K562 (cell line): Measurements from ENCODE around the gene GINS3. TPM values are rescaled to one million over a fixed set of nuclear protein-coding genes. Genes with fewer than 3 reads are reported as not detected.
A peak's percentile ranks its signal among the peaks of the same experiment; 100 is the strongest.

ENCODE experiments used
- BRCA1 ChIP-seq, 2 experiments: fragments of 450-650 bp in 1 of 2; sonication (generic) in 1 of 2; formaldehyde crosslinking in 1 of 2; IDR thresholded peaks; 2 replicates each; pipeline versions ENCODE4 v1.5.0 to v1.6.1; 2017 to 2020; ENCODE audit warnings: mild to moderate bottlenecking in 1 of 2, missing genetic modification reagents in 1 of 2
- CBFA2T3 ChIP-seq: fragments of 450-650 bp; IDR thresholded peaks from 2 replicates; pipeline ENCODE4 v1.6.1; 2017
- COPS2 ChIP-seq: fragments of 450-650 bp; conservative IDR thresholded peaks from 2 replicates; pipeline ENCODE4 v1.6.1; 2016; ENCODE audit warnings: mild to moderate bottlenecking, moderate library complexity
- PBX2 ChIP-seq, 2 experiments: IDR thresholded peaks in 1 of 2; conservative IDR thresholded peaks in 1 of 2; 2 replicates each; pipeline ENCODE4 v1.6.1; 2016; ENCODE audit warnings: low read depth in 2 of 2, mild to moderate bottlenecking in 1 of 2, missing compliant biosample characterization in 1 of 2, missing genetic modification characterization in 1 of 2, moderate library complexity in 1 of 2
- RFX7 ChIP-seq: fragments of 250-450 bp; sonication (Bioruptor Pico); IDR thresholded peaks from 2 replicates; pipeline ENCODE4 v1.5.1; 2021; ENCODE audit warnings: mild to moderate bottlenecking
- ZBTB40 ChIP-seq, 2 experiments: fragments of 450-650 bp in 1 of 2; sonication (generic) in 1 of 2; formaldehyde crosslinking in 1 of 2; IDR thresholded peaks; 2 replicates each; pipeline versions ENCODE4 v1.7.1 to v1.9.0; 2016 to 2022; ENCODE audit warnings: inconsistent platforms in 1 of 2, mild to moderate bottlenecking in 1 of 2, missing genetic modification reagents in 1 of 2
- ZC3H11A ChIP-seq: IDR thresholded peaks from 2 replicates; pipeline ENCODE4 v1.6.1; 2012; ENCODE audit warnings: low read depth, low read length, improper control_type of control experiment
- ZNF592 ChIP-seq: fragments of 450-650 bp; IDR thresholded peaks from 2 replicates; pipeline ENCODE4 v1.6.1; 2017; ENCODE audit warnings: antibody characterized with exemption, mild to moderate bottlenecking
- polyA plus RNA-seq, 8 experiments: library from polyadenylated mRNA; depleted of rRNA in 4 of 8; stranded (reverse) in 5 of 8; unstranded in 3 of 8; fragments of >200 nt; fragmentation: Nextera tagmentation in 2 of 8; fragmentation: Illumina TruSeq in 1 of 8; extraction: Ambion mirVana in 2 of 8; extraction: Trizol in 1 of 8; gene quantifications; 2 replicates each; pipeline versions ENCODE4 v1.2.1 to v1.2.3, GENCODE V29; 2011 to 2014; ENCODE audit warnings: inconsistent platforms in 1 of 8, missing spikeins in 1 of 8
- total RNA-seq, 7 experiments: library from RNA; depleted of rRNA in 6 of 7; stranded (reverse); fragments of >200 nt in 6 of 7; fragmentation: Illumina TruSeq in 2 of 7; extraction: Trizol in 2 of 7; gene quantifications; 2 replicates each; pipeline versions ENCODE4 v1.2.1 to v1.2.3, GENCODE V29; 2011 to 2021; ENCODE audit warnings: low replicate concordance in 1 of 7

GINS3 gene
- total and polyA plus RNA-seq, 9 of the 15 experiments (the other 6 are each of a cell fraction or from before 2014, with no cell fraction given), result 17.8 to 31.9 (median 25.4) TPM

GRCh38 chr16:58392215-58393137 lies at the start of gene GINS3 (continued):
- TF ChIP-seq ZBTB40 (IDR thresholded peaks at IDR 0.05) (peak; percentile 69), ZBTB40 (CRISPR knock-in tag; IDR thresholded peaks at IDR 0.05) (no peak), ZNF592 (peak; percentile 71), CBFA2T3 (0 out of 2 replicates have a peak, but pooled peaks have one; percentile 16), COPS2 (no peak), BRCA1 (IDR thresholded peaks at IDR 0.05) (no peak), BRCA1 (CRISPR knock-in tag; IDR thresholded peaks at IDR 0.05) (no peak), RFX7 (no peak), PBX2 (CRISPR knock-in tag; IDR thresholded peaks at IDR 0.05; ENCODE audit: low read depth) (no peak), PBX2 (tag; conservative IDR thresholded peaks at IDR 0.05; ENCODE audit: low read depth) (no peak), ZC3H11A (no peak)
